ENCODE data around the gene GPATCH11.

Gene GPATCH11

DNA sequence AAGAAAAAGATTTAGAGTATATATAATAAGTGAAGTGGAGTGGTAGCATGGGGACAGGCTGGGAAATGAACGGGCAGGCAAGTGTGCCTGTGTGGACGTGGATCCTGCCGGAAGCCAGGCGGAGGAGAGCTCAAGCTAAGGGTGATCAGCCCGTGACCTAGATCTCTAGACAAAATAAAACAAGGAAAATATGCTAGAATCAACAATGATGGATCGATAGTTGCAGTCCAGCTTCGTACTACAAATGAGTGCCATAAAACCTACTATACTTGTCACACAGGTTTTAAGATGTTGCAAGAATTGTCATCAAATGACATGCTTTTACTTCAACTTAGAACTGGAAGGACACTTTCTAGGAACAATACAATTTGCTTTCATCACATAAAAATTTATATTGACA is 64.0 kb downstream of the GPATCH11 start:
- Histone ChIP-seq H3K4me3 (ENCODE audit: low read depth in 1 of 2, low read length in 1 of 2) (no peak overlapping the region), H3K4me1 (ENCODE audit: control insufficient read depth in 1 of 2, insufficient read depth in 1 of 2, low read depth in 1 of 2, low read length in 1 of 2) (peaks cover 70 to 77% of the 10 kb centered on the region in 2 experiments), H3K27me3 (no peaks in the 10 kb centered on the region), H3K27ac (peak overlapping the region; percentile 51), H3K9me3 (no peaks in the 10 kb centered on the region), H3K36me3 (peaks cover 30% of the 10 kb centered on the region)
- TF ChIP-seq, protein P1, sequence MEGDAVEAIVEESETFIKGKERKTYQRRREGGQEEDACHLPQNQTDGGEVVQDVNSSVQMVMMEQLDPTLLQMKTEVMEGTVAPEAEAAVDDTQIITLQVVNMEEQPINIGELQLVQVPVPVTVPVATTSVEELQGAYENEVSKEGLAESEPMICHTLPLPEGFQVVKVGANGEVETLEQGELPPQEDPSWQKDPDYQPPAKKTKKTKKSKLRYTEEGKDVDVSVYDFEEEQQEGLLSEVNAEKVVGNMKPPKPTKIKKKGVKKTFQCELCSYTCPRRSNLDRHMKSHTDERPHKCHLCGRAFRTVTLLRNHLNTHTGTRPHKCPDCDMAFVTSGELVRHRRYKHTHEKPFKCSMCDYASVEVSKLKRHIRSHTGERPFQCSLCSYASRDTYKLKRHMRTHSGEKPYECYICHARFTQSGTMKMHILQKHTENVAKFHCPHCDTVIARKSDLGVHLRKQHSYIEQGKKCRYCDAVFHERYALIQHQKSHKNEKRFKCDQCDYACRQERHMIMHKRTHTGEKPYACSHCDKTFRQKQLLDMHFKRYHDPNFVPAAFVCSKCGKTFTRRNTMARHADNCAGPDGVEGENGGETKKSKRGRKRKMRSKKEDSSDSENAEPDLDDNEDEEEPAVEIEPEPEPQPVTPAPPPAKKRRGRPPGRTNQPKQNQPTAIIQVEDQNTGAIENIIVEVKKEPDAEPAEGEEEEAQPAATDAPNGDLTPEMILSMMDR (IDR thresholded peaks at IDR 0.05): no peak

Data from neutrophil (primary cell).